ENCODE measurements around the gene BROX. TPM values are rescaled to one million over a fixed set of nuclear protein-coding genes. Genes with fewer than 3 reads are reported as not detected.
"Not testable (repeated sequence)": the region's sequence is repeated elsewhere in the genome, so short reads cannot be mapped to it uniquely, and the experiment has no call there.

BROX gene
- 55.6 and 74.5 TPM in 2 replicates for total RNA-seq (2014; rRNA removed; shearing (Covaris generic))

GRCh38 chr1:222712253-222713090 is at the start of gene BROX, which contains the start of gene AIDA:
Gene BROX, plus strand, starts transcription at chr1:222712564. Its CDS starts 3,136 bp downstream, at chr1:222715700.
Gene AIDA, minus strand, starts transcription at chr1:222712491. Its CDS starts 174 bp downstream, at chr1:222712317.
- DNase-seq (ENCODE audit: low read depth), result peak; percentile 81

GRCh38 chr1:222663431-222663934 is 48.9 kb upstream of the BROX start:
- no peak for DNase-seq (ENCODE audit: low read depth)

- no peak for DNase-seq (ENCODE audit: low read depth)
Observed at GRCh38 chr1:222665964-222666363, 46.4 kb upstream of the BROX start.

- DNase-seq (ENCODE audit: low read depth), result not testable (repeated sequence)
Observed at GRCh38 chr1:222668184-222668583, 44.2 kb upstream of the BROX start.

- not testable (repeated sequence) for DNase-seq (ENCODE audit: low read depth)
Observed at GRCh38 chr1:222669107-222669506, 43.3 kb upstream of the BROX start.

GRCh38 chr1:222670110-222670509 is 42.3 kb upstream of the BROX start:
- no peak for DNase-seq (ENCODE audit: low read depth)

GRCh38 chr1:222680080-222680479 is 32.3 kb upstream of the BROX start:
- no peak for DNase-seq (ENCODE audit: low read depth)

GRCh38 chr1:222691016-222691415 is 21.3 kb upstream of the BROX start:
- no peak for DNase-seq (ENCODE audit: low read depth)

- DNase-seq (ENCODE audit: low read depth), result no peak
Observed at GRCh38 chr1:222694927-222695326, 17.4 kb upstream of the BROX start.

- DNase-seq (ENCODE audit: low read depth), result no peak
Observed at GRCh38 chr1:222696741-222697140, 15.6 kb upstream of the BROX start.

GRCh38 chr1:222697203-222697602 is 15.2 kb upstream of the BROX start:
- DNase-seq (ENCODE audit: low read depth), result no peak

- DNase-seq (ENCODE audit: low read depth), result no peak
Observed at GRCh38 chr1:222697826-222698225, 14.5 kb upstream of the BROX start.

GRCh38 chr1:222702210-222702609 is 10.2 kb upstream of the BROX start:
- no peak for DNase-seq (ENCODE audit: low read depth)

- no peak for DNase-seq (ENCODE audit: low read depth)
Observed at GRCh38 chr1:222704260-222704659, 8.1 kb upstream of the BROX start.

GRCh38 chr1:222706815-222707214 is 5.5 kb upstream of the BROX start:
- DNase-seq (ENCODE audit: low read depth), result no peak

- DNase-seq (ENCODE audit: low read depth), result no peak
Observed at GRCh38 chr1:222709700-222710153, 2.6 kb upstream of the BROX start.

- DNase-seq (ENCODE audit: low read depth), result peak; percentile 88
Observed at GRCh38 chr1:222711319-222712252, 778 bp upstream of the BROX start.

GRCh38 chr1:222713091-222713961 is 962 bp downstream of the BROX start:
- DNase-seq (ENCODE audit: low read depth), result peak; percentile 90

- no peak for DNase-seq (ENCODE audit: low read depth)
Observed at GRCh38 chr1:222716393-222716792, 4.0 kb downstream of the BROX start.

GRCh38 chr1:222728746-222729145 is 16.4 kb downstream of the BROX start:
- no peak for DNase-seq (ENCODE audit: low read depth)

- no peak for DNase-seq (ENCODE audit: low read depth)
Observed at GRCh38 chr1:222730866-222731265, 18.5 kb downstream of the BROX start.

All from RPMI7951 (cell line).